D341Med (cell line): Measurements from ENCODE around the gene SPATA16.
"Not testable (repeated sequence)": the region's sequence is repeated elsewhere in the genome, so short reads cannot be mapped to it uniquely, and the experiment has no call there.

Experiments
- DNase-seq: peaks from one replicate; pipeline ENCODE4 v3.0.0; 2012; ENCODE audit warnings: low spot score

The SPATA16 gene

DNA sequence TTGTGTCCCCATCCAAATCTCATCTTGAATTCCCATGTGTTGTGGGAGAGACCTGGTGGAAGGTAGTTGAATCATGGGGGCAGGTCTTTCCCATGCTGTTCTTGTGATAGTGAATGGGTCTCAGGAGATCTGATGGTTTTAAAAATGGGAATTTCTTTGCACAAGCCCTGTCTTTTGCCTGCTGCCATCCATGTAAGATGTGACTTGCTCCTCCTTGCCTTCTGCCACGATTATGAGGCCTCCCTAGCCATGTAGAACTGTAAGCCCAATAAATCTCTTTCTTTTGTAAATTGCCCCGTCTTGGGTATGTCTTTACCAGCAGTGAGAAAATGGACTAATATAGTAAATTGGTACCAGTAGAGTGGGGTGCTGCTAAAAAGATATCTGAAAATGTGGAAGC is 261.7 kb downstream of the SPATA16 start:
- DNase-seq: not testable (repeated sequence)

DNA sequence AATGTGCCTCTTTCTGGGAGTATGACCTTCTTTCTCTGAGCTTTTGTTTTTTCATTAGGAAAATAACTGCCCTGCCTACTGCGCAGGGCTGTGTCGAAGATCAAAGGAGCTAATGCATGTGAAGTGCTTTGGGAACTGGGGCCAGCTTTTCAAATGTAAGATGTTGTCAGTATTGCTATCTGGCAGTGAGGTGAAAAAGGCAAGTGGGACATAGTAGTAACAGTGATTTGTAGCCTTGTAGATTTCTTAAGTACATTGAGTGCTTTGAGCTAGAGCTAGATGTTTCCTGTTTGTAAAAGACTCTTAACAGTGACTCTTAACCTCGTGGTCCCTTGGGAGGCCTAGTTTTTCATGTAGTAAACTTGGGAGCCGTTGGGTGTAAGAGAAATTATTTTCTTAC is 264.0 kb downstream of the SPATA16 start:
- DNase-seq: no peak

DNA sequence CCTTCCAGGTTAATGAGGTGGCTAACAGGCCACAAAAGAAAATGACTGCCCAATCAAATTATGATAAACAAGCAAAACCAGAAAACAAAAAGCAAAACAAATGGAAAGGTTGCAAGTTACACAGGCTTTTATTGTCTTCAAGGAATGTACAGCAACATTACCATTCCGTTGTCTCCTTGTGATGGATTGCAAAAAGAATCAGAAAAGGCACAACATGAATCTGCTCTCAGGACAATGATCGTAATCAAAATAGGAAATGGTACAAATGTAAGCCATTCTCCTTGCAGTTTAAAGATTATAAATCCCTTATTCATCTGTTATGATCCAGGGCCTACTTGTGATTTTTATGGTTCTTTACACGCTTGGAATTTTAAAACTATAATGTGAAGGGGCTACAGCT is 264.7 kb downstream of the SPATA16 start:
- DNase-seq: no peak

DNA sequence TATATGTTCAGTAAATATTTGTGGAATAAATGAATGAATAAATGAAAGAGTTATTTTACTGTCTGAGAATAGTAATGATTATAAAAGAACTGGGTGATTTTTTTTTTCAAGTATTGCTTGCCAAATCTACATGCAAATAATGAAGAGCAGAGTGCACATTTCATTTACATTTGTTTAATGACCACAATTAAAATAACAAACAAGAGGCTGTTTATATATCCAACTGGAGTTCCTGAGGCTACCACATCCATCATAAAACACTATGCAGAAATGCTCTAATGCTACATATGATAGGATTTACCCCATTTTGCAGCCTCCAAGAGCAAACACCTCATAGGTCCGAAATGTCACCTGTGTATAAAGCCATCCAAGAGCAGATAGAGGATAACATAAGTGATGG is 266.0 kb downstream of the SPATA16 start:
- no peak for DNase-seq

DNA sequence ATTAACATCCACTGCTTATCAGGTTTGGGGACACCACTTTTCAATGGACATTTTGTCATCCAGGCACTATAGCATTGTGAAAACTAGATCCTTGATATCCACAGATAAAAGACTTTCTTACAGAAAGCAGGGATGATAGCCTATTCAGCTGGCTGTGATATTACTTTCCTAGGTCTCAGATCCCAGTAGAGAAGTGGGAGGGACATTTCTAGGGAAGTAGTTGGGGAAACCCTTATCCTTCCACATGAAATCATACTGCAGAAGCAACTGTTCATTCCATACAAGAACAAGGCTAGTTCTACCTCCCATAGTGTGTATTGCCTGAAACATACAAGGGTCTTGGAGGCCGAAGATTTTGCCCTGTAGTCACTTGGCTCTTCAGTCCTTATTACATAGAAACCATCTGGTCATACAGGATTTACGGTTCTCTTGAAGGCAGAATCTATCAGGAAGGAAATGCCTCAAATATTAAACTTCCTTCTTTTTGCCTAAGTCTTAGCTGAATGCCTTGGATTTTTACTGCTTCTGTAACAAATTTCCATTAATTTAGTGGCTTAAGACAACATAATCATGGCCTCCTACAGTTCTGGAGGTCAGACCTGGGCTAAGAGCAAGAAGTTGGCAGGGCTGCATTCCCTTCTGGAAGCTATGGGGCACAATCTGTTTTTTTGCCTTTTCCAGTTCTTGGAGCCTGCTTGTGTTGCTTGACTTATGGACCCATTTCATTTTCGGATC is 271.1 kb downstream of the SPATA16 start:
- DNase-seq: no peak

DNA sequence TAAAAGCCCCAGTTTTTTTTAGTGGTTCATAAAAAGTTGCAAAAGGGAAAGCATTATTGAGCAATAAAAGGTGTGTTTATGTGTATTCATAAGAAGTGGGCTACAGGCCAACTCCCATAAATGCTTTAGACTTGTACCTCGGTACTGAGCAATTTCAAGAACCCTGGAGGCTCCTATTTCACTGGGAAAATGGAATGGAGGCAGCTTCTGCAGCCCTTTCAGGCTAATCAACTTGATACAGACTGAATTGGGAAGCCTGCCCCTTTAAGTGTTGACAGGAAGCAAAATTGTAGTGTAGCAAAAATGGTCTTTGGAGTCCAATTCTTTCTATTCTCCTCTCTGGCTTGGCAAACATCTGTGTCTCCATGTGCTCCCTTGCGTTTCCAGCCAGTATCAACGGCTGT is 271.7 kb downstream of the SPATA16 start:
- no peak for DNase-seq

DNA sequence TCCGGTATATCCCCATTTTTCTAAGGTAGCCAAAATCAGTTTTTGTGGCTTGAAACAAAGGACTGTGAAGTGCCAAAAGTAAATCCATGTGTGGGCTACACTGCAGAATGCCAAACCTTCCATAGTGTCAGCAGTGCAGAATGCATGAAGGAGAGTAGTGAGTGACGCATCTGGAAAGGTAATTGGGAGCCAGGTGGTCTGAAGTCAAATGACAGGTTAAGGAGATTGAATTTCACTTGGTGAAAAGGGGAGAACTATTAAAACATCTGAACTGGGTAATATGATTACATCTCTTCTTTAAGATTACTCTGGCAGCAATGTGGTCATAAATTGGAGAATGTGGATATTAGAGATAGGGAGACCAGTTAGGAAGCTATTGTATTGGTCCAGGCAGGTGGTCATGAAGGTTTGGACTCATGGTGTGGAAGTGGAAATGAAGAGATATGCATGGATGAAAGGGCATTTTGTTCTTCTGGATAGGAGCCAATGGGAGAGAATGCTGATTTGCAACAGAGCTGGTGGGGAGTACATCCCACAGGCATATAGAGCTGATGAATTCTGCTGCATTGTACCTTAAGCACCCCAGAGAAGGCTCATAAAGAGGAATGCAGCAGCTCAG is 272.3 kb downstream of the SPATA16 start:
- no peak for DNase-seq

DNA sequence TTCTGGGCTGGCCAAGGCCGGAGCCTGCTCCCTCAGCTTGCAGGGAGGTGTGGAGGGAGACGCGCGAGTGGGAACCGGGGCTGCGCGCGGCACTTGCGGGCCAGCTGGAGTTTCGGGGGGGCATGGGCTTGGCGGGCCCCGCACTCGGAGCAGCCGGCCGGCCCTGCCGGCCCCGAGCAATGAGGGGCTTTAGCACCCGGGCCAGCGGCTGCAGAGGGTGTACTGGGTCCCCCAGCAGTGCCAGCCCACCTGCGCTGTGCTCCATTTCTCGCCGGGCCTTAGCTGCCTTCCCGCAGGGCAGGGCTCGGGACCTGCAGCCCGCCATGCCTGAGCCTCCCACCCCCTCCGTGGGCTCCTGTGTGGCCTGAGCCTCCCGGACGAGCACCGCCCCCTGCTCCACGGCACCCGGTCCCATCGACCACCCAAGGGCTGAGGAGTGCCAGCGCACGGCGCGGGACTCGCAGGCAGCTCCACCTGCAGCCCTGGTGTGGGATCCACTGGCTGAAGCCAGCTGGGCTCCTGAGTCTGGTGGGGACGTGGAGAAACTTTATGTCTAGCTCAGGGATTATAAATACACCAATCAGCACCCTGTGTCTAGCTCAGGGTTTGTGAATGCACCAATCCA is 274.2 kb downstream of the SPATA16 start:
- not testable (repeated sequence) for DNase-seq

DNA sequence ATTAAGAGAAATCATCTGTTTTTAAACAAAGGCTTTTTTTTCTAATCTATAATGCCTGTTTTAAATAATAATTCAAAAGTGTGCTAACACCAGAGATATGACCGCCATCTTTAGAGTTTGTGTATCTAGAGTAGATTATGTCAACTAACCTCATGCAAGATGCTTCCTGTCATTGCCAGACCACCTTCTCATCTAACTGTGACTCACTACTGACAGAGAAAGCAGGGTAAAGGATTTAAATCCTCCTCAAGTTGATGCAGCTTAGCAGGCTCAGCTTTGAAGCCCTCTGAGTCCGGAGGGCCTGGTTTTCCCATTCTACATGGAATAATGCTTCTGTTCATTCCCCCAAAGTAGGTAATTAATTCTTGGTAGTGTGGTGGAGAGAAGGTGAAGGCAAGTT is 282.0 kb downstream of the SPATA16 start:
- DNase-seq: no peak

DNA sequence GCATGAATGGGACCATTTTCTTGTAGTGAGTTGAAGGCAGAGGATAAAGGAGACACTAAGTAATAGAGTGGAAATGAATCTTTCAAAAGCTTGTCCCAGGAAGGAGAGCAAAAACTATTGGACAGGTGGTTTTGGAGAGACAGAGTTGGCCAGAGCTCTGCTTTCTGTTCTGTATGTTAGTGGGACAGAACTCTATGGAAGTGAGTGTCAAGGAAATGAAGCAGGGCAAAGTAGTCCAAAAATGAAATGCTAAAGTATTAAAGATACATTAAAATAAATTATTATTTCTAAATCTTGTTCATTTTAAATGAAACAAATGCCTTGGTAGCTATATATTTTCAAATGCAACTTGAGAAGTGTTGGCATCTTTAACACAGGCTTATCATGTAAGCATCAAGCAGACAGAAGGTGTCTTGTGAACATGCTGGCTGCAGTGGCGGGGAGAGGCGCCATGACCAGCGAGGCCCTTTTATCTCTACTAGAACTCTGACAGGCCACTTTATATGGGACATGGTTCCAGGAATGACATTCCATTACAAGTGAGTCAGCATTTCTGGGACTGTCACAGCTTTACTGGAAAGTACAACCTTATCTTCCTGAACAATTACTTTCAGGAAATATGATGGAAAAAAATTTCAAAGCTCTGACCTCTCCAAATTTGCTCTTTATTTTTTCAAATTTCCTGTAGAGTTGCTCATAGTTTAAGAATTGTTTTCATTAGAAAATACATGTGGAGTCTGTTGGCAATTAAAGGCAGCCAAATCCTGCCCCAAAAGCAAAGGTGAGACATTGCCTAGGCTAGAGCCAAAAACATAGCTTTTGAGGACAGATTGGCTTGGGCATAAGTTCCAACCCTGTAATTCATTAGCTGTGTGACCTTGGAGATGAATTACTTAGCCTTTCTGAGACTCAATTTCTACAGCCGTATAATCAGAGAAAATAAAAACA is 284.0 kb downstream of the SPATA16 start:
- no peak for DNase-seq

DNA sequence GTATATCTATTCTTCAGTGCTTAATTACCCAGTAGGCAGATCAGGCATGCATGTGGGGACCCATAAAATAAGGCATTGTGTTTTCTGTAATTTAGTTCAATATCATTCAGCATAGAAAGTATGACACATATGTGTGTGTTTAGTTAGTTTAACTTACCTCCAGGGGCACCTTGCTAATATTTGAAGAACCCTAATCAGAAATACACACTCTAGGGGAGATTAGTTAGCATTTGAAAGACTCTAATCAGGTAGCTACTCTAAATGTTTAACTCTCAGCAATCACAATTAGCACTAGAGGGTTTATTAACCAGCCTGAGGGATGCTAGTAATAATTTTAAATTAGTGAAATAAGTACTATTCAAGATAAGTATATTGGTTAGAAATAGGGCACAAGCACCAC is 286.0 kb downstream of the SPATA16 start:
- no peak for DNase-seq

DNA sequence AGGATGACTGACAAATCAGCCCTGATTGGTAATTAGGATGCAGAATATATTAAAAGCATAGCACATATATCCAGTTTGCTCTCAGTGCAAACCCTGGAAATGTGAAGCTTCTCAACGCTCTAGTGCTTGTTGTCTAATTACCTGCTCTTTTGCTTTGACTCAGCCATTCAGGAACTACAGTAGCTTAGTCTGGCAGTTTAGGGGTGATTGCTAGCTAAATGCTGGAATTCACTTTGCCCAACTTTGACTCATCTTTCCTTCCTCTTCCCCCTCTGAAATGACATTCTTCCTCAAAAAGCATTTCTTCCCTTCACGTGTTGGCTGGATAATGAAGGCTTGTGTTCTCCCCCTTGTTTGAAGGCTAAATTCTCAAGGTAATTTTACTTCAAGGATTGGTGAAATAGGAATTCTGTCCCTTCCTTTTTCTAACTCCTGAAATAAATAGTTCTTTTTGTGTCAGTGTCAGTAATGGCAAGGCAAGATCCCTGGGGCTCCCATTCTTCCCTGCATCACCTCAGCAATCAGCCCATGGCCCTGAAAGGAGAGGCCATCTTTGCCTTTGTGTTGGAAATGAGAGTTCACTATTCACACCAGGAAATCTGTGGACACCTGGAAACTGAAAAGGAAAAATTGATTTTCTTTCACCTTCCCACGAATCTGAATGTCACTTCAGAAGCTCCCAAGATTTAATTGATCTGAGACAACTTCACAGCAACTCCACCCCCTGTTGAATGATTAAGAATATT is 286.9 kb downstream of the SPATA16 start:
- no peak for DNase-seq

DNA sequence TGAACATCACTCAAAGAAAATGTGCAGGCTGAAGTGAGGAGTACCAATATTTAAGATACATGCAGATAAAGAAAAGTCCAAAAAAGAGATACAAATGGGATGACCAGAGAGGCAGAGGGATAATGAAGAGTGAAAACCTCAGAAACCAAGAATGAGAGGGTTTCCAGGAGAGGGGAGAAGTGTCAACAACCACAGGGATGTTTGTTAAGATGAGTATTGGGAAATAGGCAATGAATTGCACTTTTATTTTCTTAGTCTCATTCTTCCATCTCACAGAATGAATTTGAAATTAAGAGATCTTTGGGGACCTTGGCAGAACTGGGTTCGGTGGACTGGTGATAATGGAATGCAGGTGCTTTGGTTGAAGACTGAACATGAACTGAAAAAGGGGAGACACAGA is 288.0 kb downstream of the SPATA16 start:
- no peak for DNase-seq

DNA sequence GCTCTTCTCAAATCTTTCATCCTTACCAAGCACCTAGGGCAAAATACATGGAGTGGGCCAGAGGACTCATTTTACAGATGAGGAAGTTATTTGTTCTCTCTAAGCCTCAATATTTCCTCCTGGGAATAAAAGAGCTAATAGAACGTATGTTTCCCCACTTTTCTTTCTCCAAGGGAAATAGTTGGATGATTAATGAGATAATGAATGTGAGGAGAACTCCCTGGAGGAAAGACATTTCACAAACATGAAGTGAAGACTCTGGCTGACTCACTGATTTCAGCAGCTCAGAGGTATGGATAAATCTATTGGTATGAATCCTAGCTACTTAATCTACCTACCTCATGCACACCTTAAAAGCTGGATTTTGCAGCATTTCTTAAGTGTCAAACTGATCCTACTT is 292.1 kb downstream of the SPATA16 start:
- no peak for DNase-seq

DNA sequence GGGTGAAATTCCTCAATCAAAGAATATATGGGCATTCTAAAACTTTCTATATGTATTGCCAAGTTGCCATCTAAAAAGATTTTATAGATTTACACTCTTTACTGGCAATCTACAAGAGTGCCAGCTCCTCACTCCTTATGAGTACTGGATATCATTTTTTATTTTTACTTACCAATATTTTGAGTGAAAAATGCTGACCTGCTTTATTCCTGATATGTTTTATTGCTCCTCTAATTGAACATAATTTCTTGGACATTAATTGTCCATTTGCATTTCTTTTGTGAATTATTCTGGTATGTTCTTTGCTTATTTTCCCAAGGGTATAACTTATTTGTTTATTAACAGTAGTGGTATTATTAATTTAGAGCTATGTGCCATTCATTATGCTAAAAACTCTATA is 293.7 kb downstream of the SPATA16 start:
- no peak for DNase-seq

DNA sequence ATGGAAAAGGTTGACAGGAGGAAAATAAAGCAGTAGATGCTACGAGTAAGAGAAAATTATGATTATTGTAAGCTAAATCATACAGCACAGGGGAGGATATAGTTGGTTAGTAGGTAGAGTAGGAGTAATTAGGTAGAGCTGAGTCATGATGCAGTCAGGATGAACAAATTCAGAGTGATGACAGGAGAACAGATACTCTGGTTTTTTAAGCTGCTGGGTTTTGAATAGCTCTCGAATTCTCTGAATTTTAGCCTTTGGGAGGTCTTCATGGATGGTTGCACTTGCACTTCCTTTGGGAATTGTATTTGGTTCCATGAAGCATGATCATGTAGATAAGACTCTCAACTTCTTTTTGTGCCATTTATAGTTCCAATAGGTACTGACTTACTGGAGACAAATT is 294.3 kb downstream of the SPATA16 start:
- no peak for DNase-seq

DNA sequence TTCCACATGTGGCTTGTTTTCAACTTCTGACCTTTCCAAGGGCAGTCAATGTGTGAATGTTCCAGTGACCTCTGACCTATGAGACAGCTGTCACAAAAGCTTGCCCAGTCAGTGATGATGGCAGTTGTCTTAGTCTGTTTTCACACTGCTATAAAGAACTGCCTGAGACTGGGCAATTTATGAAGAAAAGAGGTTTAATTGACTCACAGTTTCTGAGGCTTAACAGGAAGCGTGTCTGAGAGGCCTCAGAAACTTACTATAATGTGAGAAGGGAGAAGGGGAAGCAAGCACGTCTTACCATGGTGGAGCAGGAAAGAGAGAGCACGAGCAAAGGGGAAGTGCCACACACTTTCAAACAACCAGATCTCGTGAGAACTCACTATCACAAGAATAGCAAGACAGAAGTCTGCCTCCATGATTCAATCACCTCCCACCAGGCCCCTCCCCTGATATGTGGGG is 294.9 kb downstream of the SPATA16 start:
- DNase-seq: no peak

DNA sequence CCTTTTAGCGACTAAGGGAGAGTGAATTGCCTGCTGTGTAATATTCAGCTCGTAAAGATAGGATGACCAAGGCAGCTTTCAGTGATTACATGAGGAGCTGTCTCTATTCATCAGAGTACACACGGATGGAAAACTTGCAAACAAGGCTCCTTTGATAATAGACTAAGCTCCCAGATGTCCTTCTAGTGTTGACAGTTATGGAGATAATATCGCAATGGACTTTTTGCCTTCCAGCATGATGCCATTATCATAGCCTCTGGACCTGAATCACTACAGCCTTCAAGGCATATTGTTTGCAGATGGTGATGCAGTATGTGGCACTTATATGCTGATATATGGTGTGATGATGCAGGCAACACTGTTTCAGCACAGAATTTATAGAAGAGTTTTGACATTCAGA is 296.6 kb downstream of the SPATA16 start:
- no peak for DNase-seq

DNA sequence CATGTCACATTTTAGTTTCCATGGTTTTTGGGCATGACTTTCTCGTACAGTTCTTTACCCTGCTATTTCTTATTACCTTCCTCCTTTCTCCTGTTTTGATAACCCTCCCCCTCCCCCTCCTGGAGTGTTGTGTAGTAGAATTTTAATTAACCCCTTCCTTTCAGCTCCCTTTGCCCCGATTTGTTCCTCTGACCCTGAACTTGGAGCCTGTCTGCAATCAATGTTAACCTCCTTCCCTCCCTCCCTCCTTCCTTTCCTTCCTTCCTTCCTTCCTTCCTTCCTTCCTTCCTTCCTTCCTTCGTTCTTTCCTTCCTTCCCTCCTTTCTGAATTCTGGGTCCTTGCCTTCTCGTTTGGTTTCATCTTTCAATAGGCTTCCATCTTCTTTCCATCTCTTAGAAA is 300.1 kb downstream of the SPATA16 start:
- no peak for DNase-seq

DNA sequence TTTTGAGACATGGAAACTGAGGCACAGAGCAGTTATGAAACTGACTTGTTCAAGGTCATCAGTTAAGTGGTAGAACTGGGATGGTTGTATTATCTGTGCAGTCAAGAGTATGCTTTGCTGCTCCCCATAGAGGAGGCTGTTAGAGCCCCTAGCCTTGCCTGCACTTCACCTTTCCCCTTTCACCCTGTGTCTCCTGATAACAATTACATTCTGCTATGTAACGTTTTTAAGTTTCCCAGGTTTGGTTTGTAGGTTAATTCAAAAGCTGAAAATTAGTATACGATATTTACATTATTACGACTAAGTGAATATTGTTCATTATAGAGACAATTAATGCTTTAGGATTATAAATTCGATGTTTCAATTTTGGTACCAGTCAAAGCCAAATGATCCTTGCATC is 300.6 kb downstream of the SPATA16 start:
- no peak for DNase-seq

DNA sequence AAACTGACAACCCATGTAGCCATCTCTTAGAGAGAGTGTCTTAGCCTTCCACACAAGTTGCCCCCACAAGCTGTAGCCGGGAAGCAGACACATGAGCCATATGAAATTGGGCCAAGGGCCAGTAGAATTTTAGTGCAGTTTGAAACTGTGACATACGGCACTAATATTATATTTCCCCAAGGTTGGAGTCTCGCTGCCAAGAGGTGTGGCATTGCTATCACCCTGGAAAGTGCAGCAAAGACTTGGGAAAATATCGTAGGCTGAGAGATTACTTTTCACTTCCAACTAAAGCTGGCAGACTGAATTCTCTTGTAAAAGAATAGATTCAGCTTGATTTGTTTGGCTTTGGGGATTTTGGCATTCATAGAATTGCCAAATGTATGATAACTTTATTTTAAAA is 301.4 kb downstream of the SPATA16 start:
- no peak for DNase-seq
